Measurements from ENCODE around the gene PWP2.
"Not testable (repeated sequence)": the region's sequence is repeated elsewhere in the genome, so short reads cannot be mapped to it uniquely, and the experiment has no call there.

PWP2 gene

GRCh38 chr21:44107026-44107501, at the start of gene PWP2:
PWP2 (plus strand) TSS chr21:44107399; CDS start chr21:44107417, 18 bp downstream.
- TF ChIP-seq CTCF (IDR thresholded peaks at IDR 0.05): not testable (repeated sequence)

GRCh38 chr21:44057960-44058651, 49.1 kb upstream of the PWP2 start:
- no peak for TF ChIP-seq CTCF (IDR thresholded peaks at IDR 0.05)

GRCh38 chr21:44058652-44058964, 48.6 kb upstream of the PWP2 start:
- no peak for TF ChIP-seq CTCF (IDR thresholded peaks at IDR 0.05)

GRCh38 chr21:44058981-44059380, 48.2 kb upstream of the PWP2 start:
- no peak for TF ChIP-seq CTCF (IDR thresholded peaks at IDR 0.05)

- no peak for TF ChIP-seq CTCF (IDR thresholded peaks at IDR 0.05)
Measured at GRCh38 chr21:44059710-44060109, 47.5 kb upstream of the PWP2 start.

- no peak for TF ChIP-seq CTCF (IDR thresholded peaks at IDR 0.05)
Measured at GRCh38 chr21:44062380-44062779, 44.8 kb upstream of the PWP2 start.

- TF ChIP-seq CTCF (IDR thresholded peaks at IDR 0.05): no peak
Measured at GRCh38 chr21:44063151-44063912, 43.9 kb upstream of the PWP2 start.

Measured in LNCAP (cell line).